Measurements from ENCODE around the gene MYL6B. TPM values are rescaled to one million over a fixed set of nuclear protein-coding genes. Genes with fewer than 3 reads are reported as not detected.

MYL6B gene
- polyA plus RNA-seq, 1 donor (not counting 4 experiments of a cell fraction or from before 2014, with no cell fraction given) = 44.9 TPM

DNA sequence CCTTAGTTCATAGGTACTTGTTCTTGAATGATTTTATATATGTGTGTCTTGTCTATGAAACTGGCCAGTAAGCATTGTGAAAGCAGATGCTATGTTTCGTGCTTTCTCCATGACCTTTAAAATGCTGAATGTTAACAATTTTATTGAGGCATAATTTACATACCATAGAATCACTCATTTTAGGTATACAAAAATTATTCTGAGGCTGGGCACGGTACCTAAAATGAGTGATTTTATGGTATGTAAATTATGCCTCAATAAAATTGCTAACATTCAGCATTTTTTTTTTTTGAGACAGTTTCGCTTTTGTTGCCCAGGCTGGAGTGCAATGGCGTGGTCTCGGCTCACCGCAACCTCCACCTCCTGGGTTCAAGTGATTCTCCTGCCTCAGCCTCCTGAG, 17.5 kb upstream of the MYL6B start:
- H3K36me3 ChIP-seq (ENCODE audit: control insufficient read depth in 2 of 2, extremely low read depth in 1 of 2, insufficient read depth in 2 of 2, low read length in 2 of 2) = peaks cover 51 to 58% of the 10 kb centered on the region in 2 experiments

DNA sequence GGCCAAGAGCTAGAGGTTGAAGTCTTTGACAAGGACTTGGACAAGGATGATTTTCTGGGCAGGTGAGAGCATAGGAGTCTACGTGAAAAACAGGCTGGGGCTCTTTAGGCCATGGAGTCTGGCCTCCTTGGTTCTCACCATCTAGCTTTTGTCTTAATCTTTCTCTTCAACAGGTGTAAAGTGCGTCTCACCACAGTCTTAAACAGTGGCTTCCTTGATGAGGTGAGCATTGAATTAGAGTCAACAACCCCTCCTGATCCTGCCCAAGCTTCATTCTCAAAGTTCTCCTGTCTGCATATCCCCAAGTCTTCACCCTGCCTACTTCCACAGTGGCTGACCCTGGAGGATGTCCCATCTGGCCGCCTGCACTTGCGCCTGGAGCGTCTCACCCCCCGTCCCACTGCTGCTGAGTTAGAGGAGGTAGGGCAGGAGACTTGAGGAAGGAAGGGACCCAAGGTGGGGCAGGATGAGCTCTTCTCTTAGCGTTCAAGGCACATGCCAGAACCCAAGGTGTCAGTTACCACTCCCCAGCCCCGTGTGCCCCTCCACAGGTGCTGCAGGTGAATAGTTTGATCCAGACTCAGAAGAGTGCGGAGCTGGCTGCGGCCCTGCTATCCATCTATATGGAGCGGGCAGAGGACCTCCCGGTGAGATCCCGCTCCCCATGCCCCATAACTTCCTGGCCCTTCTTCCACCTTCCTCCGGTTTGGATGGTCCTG, 14.4 kb upstream of the MYL6B start:
- Histone ChIP-seq H3K36me3 (ENCODE audit: control insufficient read depth in 2 of 2, extremely low read depth in 1 of 2, insufficient read depth in 2 of 2, low read length in 2 of 2) (peaks cover 46 to 58% of the 10 kb centered on the region in 2 experiments), H3K79me2 (ENCODE audit: control insufficient read depth, insufficient read depth, low read length) (no peaks in the 10 kb centered on the region), H3K27me3 (ENCODE audit: control insufficient read depth, extremely low read depth, insufficient read depth, low read length) (no peaks in the 10 kb centered on the region), H2AFZ (ENCODE audit: control insufficient read depth, low read length) (no peak overlapping the region), H4K20me1 (ENCODE audit: control insufficient read depth, extremely low read depth, insufficient read depth, low read length) (no peaks in the 10 kb centered on the region), H3K4me3 (ENCODE audit: control insufficient read depth in 2 of 3, extremely low read depth in 1 of 3, insufficient read depth in 2 of 3, low read depth in 1 of 3, low read length in 3 of 3) (no peak overlapping the region), H3K4me2 (ENCODE audit: control insufficient read depth, extremely low read depth, insufficient read depth, low read depth, low read length) (no peak overlapping the region), H3K27ac (ENCODE audit: control insufficient read depth, insufficient read depth, low read length) (no peak overlapping the region), H3K9me1 (ENCODE audit: control insufficient read depth, extremely low read depth, insufficient read depth, low read length) (no peaks in the 10 kb centered on the region), H3K9ac (ENCODE audit: control insufficient read depth, extremely low read depth, insufficient read depth, low read length) (no peak overlapping the region), H3K4me1 (ENCODE audit: control insufficient read depth, extremely low read depth, insufficient read depth, low read length) (no peaks in the 10 kb centered on the region), H3K9me3 (ENCODE audit: control insufficient read depth, low read depth, low read length) (no peaks in the 10 kb centered on the region)
- no peak for DNase-seq (ENCODE audit: low read depth, low spot score)
- TF ChIP-seq, protein P1, sequence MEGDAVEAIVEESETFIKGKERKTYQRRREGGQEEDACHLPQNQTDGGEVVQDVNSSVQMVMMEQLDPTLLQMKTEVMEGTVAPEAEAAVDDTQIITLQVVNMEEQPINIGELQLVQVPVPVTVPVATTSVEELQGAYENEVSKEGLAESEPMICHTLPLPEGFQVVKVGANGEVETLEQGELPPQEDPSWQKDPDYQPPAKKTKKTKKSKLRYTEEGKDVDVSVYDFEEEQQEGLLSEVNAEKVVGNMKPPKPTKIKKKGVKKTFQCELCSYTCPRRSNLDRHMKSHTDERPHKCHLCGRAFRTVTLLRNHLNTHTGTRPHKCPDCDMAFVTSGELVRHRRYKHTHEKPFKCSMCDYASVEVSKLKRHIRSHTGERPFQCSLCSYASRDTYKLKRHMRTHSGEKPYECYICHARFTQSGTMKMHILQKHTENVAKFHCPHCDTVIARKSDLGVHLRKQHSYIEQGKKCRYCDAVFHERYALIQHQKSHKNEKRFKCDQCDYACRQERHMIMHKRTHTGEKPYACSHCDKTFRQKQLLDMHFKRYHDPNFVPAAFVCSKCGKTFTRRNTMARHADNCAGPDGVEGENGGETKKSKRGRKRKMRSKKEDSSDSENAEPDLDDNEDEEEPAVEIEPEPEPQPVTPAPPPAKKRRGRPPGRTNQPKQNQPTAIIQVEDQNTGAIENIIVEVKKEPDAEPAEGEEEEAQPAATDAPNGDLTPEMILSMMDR (optimal IDR thresholded peaks at IDR 0.05 in 1 of 3, IDR thresholded peaks at IDR 0.05 in 1 of 3, conservative IDR thresholded peaks at IDR 0.05 in 1 of 3; ENCODE audit: extremely low read depth in 1 of 3, insufficient read depth in 2 of 3, low read length in 3 of 3) = no peak
- TF ChIP-seq EZH2 (IDR thresholded peaks at IDR 0.05; ENCODE audit: low read length) = no peak
- dilution Hi-C loops (cut with MboI; ENCODE audit: extremely low pct_ligation_motif_present, low sequenced_read_pairs) = no loop called here
- no peak for FAIRE-seq

More for the DNA sequence above, 17.5 kb upstream of the MYL6B start:
- no peaks in the 10 kb centered on the region for H3K27me3 ChIP-seq (ENCODE audit: control insufficient read depth, extremely low read depth, insufficient read depth, low read length)
- H3K4me1 ChIP-seq (ENCODE audit: control insufficient read depth, extremely low read depth, insufficient read depth, low read length) = no peaks in the 10 kb centered on the region
- H3K9me1 ChIP-seq (ENCODE audit: control insufficient read depth, extremely low read depth, insufficient read depth, low read length) = no peaks in the 10 kb centered on the region
- dilution Hi-C loops (cut with MboI; ENCODE audit: extremely low pct_ligation_motif_present, low sequenced_read_pairs) = no loop called here
- FAIRE-seq (no peak), DNase-seq (ENCODE audit: low read depth, low spot score) (no peak)
- no peak overlapping the region for H3K27ac ChIP-seq (ENCODE audit: control insufficient read depth, insufficient read depth, low read length)
- H3K9me3 ChIP-seq (ENCODE audit: control insufficient read depth, low read depth, low read length) = no peaks in the 10 kb centered on the region
- no peak overlapping the region for H3K4me3 ChIP-seq (ENCODE audit: control insufficient read depth in 2 of 3, extremely low read depth in 1 of 3, insufficient read depth in 2 of 3, low read depth in 1 of 3, low read length in 3 of 3)
- H2AFZ ChIP-seq (ENCODE audit: control insufficient read depth, low read length) = no peak overlapping the region
- no peak overlapping the region for H3K4me2 ChIP-seq (ENCODE audit: control insufficient read depth, extremely low read depth, insufficient read depth, low read depth, low read length)
- no peak for TF ChIP-seq EZH2 (IDR thresholded peaks at IDR 0.05; ENCODE audit: low read length)
- H4K20me1 ChIP-seq (ENCODE audit: control insufficient read depth, extremely low read depth, insufficient read depth, low read length) = no peaks in the 10 kb centered on the region
- peaks cover 7% of the 10 kb centered on the region for H3K79me2 ChIP-seq (ENCODE audit: control insufficient read depth, insufficient read depth, low read length)
- H3K9ac ChIP-seq (ENCODE audit: control insufficient read depth, extremely low read depth, insufficient read depth, low read length) = no peak overlapping the region

Data from keratinocyte (primary cell).